ENCODE data around the gene VPS39. TPM values are rescaled to one million over a fixed set of nuclear protein-coding genes. Genes with fewer than 3 reads are reported as not detected.

Gene VPS39
- total RNA-seq, 1 donor from 2014 or later = 43.3 TPM

DNA sequence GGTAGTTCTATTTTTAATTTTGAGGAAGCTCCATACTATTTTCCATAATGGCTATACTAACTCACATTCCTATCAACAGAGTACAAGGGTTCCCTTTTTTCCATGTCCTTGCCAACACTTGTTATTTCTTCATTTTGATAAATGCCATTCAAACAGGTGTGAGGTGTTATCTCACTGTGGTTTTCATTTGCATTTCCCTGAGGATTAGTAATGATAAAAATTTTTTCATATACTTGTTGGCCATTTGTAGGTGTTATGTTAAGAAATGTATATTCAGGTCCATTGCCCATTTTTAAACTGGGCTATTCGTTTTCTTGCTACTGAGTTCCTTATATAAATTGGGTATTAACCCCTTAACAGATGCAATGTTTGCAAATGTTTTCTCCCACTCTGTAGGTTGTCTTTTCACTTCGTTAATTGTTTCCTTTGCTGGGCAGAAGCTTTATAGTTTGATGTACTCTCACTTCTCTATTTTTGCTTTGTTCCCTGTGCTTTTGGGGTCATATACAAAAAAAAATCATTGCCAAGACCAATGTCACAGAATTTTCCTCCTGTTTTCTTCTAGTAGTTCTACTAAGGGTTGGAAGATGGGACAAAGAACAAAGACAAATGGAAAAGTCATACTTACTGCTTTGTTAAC, 11.0 kb upstream of the VPS39 start:
- no peaks in the 10 kb centered on the region for H3K36me3 ChIP-seq (ENCODE audit: control insufficient read depth, insufficient read depth, low read length)
- no peak for DNase-seq (ENCODE audit: low read depth)

DNA sequence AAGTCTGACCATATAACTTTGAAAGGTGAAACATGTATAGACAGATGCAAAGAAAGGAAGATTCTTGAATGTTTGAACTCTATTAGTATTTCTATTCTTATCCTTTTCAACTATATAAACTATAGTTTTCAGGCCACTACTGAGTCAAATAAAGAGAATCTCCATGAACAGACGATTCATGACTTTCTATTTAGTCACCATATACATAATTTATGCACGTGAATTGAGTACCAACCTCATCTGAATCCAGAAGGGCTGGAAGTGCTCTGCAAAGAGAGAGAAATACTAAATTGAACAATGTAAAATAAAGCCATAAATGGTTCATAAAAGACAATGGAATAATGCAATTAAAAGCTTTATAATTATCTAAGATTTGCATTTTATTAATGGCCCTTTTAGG, 9.5 kb upstream of the VPS39 start:
- no peak for DNase-seq (ENCODE audit: low read depth)
- Histone ChIP-seq H3K36me3 (ENCODE audit: control insufficient read depth, insufficient read depth, low read length) (no peaks in the 10 kb centered on the region), H3K4me3 (ENCODE audit: low read depth, low read length) (no peak overlapping the region), H3K27me3 (ENCODE audit: control insufficient read depth, insufficient read depth, low read length) (no peaks in the 10 kb centered on the region)
- TF ChIP-seq, protein P1, sequence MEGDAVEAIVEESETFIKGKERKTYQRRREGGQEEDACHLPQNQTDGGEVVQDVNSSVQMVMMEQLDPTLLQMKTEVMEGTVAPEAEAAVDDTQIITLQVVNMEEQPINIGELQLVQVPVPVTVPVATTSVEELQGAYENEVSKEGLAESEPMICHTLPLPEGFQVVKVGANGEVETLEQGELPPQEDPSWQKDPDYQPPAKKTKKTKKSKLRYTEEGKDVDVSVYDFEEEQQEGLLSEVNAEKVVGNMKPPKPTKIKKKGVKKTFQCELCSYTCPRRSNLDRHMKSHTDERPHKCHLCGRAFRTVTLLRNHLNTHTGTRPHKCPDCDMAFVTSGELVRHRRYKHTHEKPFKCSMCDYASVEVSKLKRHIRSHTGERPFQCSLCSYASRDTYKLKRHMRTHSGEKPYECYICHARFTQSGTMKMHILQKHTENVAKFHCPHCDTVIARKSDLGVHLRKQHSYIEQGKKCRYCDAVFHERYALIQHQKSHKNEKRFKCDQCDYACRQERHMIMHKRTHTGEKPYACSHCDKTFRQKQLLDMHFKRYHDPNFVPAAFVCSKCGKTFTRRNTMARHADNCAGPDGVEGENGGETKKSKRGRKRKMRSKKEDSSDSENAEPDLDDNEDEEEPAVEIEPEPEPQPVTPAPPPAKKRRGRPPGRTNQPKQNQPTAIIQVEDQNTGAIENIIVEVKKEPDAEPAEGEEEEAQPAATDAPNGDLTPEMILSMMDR (IDR thresholded peaks at IDR 0.05; ENCODE audit: insufficient read depth, low read length, poor library complexity, severe bottlenecking) = no peak

More for the DNA sequence above, 11.0 kb upstream of the VPS39 start:
- TF ChIP-seq, protein P1 (IDR thresholded peaks at IDR 0.05; ENCODE audit: insufficient read depth, low read length, poor library complexity, severe bottlenecking) = no peak
- H3K27me3 ChIP-seq (ENCODE audit: control insufficient read depth, insufficient read depth, low read length) = no peaks in the 10 kb centered on the region
- H3K4me3 ChIP-seq (ENCODE audit: low read depth, low read length) = no peak overlapping the region

DNA sequence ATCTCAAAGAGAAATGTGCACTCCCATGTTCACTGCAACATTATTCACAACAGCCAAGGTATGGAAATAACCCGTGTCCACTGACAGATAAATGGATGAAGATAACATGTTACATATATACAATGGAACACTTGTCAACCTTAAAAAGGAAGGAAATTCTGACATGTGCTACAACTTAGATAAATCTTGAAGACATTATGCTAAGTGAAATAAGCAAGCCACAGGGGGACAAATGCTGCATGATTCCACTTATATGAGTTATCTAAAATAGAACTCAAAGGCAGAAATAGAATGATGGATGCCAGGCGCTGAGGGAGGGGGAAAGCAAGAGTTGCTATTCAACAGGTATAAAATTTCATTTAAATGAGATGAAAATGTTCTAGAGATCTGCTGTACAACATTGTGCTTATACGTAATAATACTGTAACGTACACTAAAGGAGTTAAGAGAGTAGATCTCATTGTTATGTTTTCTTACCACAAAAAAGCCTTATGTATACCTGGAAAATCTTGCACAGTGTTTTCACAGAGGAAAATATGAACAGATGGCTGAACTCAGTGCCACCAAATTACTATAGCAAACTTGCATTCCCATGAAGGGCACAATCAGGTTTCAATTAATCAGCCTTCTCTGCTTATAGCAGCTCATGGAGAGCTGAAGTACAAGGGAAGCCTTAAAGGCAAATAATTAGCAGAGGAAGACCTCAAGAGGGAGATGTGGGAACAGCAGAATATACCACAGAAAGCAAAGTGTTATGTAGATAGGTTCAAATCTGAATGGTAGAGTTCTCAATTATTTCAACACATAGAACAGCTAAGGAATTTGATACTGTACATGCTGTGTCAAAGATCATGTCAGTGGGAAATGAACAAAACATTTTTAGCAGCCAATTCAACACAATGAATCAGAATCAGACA, 8.1 kb upstream of the VPS39 start:
- no peak for DNase-seq (ENCODE audit: low read depth)
- TF ChIP-seq, protein P1 (IDR thresholded peaks at IDR 0.05; ENCODE audit: insufficient read depth, low read length, poor library complexity, severe bottlenecking) = no peak
- no peaks in the 10 kb centered on the region for H3K36me3 ChIP-seq (ENCODE audit: control insufficient read depth, insufficient read depth, low read length)
- H3K4me3 ChIP-seq (ENCODE audit: low read depth, low read length) = no peak overlapping the region
- no peaks in the 10 kb centered on the region for H3K27me3 ChIP-seq (ENCODE audit: control insufficient read depth, insufficient read depth, low read length)

DNA sequence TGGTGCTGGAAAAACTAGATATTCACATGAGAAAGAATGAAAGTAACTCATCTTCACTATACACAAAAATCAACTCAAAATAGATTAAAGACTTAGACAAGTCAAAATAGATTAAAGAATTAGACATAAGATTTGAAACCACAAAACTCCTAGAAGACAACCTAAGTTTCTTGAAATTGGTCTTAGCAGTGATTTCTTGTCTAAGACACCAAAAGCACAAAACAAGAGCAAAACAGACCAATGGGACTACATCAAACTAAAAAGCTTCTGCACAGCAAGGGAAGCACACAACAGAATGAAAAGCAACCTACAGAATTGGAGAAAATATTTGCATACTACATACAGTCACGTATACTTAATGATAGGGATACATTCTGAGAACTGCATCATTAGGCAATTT, 6.5 kb upstream of the VPS39 start:
- no peak overlapping the region for H3K4me3 ChIP-seq (ENCODE audit: low read depth, low read length)
- H3K36me3 ChIP-seq (ENCODE audit: control insufficient read depth, insufficient read depth, low read length) = no peaks in the 10 kb centered on the region
- H3K27me3 ChIP-seq (ENCODE audit: control insufficient read depth, insufficient read depth, low read length) = no peaks in the 10 kb centered on the region
- TF ChIP-seq, protein P1 (IDR thresholded peaks at IDR 0.05; ENCODE audit: insufficient read depth, low read length, poor library complexity, severe bottlenecking) = no peak
- DNase-seq (ENCODE audit: low read depth) = no peak

DNA sequence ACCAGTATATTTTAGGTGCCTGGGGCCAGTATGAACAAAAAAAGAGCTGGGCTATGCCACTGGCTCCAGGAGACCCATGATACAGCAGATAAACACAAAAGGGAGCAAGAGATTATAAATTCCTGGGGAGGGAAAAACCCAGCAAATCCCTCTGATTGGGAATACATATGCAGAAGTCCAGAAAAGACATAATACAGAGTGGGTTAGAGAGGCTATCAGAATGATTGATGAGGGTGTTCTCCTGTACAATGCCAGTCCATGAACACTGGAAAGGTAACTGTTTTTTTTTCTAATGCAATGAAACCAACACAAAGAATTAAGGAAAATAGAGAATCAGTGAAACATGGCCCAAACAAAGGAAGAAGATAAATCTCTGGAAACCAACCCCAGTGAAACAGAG, 5.4 kb upstream of the VPS39 start:
- H3K4me3 ChIP-seq (ENCODE audit: low read depth, low read length) = no peak overlapping the region
- H3K27me3 ChIP-seq (ENCODE audit: control insufficient read depth, insufficient read depth, low read length) = no peaks in the 10 kb centered on the region
- TF ChIP-seq, protein P1 (IDR thresholded peaks at IDR 0.05; ENCODE audit: insufficient read depth, low read length, poor library complexity, severe bottlenecking) = no peak
- H3K36me3 ChIP-seq (ENCODE audit: control insufficient read depth, insufficient read depth, low read length) = no peaks in the 10 kb centered on the region
- DNase-seq (ENCODE audit: low read depth) = no peak
